CD4-positive, alpha-beta T cell treated with Interferon gamma for 1 hour (primary cell): ENCODE results near the gene PPP2R3C.
"Not testable (repeated sequence)": the region's sequence is repeated elsewhere in the genome, so short reads cannot be mapped to it uniquely, and the experiment has no call there.

Experiments
- DNase-seq: peaks from one replicate; pipeline ENCODE4 v3.0.0-alpha.2; 2020

PPP2R3C gene

GRCh38 chr14:35050652-35051051 lies 71.1 kb downstream of the PPP2R3C start:
- no peak for DNase-seq

DNA sequence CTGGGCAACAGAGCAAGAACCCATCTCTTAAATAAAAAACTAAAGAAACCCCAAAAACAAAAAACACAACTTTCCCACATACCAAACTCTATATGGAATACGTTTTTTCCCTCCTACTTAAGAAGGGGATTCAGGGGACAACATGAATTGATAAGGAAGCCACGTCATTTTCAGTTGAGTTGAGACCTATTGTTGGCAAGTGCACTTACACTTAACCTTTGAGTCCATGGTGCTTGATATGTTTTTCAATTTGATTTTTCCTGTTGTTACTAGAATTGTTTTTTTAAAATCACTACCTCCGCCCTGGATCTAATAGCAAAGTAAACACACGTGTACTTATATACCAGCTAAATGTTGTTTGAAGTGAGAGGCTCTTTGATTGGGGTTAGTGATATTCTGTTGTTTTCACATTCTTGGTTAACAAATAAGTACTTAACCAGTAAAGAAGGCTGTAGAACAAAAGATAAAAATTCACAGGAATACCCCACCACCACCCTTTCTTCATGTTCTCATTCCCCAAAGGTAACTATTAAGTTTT lies 73.7 kb downstream of the PPP2R3C start:
- DNase-seq = no peak

GRCh38 chr14:35046751-35047536 lies 74.8 kb downstream of the PPP2R3C start:
- DNase-seq = no peak

GRCh38 chr14:35046048-35046750 lies 75.6 kb downstream of the PPP2R3C start, which contains the start of gene FAM177A1:
FAM177A1 (plus strand) TSS chr14:35046272; CDS start chr14:35046464, 192 bp downstream.
- DNase-seq = peak; percentile 100

DNA sequence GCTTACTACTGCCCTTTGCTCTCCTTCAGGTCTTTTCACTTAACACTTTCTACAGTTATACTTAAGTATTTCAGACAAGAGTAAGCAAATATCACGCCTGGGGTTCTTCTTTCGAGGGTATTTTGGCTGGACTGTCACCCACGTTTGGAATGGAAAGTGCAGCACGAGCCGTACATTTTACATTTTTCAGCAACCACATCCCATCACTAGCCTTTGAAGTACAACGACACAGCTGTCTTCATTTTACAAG lies 76.1 kb downstream of the PPP2R3C start:
- no peak for DNase-seq

DNA sequence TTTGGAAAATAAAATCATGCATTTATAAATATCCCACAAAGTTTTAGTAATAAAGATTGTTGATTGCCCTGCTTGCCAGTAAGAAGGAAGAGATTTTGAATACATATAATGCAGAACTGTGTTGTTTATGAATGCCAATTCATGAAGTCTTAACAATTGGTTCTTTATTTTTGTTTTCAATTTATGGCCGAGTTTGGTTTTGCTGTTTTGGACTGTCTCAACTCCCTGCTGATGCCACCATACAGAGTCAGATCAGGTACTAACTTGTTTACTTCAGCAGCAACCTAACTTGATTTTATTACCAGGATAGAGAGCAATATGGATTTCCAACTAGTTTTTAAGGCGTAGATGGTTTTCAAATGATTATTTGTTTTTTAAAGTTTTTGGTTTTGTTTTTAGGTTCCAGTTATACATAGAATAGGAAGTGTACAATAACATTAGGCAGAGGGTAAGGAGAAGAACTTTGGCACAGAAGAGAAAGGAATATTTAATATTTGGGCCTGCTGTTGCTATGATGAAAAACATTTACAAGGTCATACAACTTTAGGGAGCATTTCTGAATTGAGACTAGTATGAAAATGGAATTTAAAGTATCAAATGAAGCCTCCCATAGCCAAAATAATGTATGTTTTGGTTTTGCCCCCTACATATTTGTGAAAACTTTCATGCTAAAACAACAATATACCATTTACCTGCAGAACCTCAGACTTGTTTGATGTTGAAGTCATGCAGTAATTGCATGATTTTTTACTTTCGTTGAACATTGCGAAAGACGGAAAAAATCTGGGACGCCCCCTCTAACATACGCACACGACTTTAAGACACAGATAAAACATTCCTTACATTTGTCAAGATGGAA lies 76.6 kb downstream of the PPP2R3C start:
- no peak for DNase-seq

GRCh38 chr14:35043046-35043445 lies 78.7 kb downstream of the PPP2R3C start:
- no peak for DNase-seq

- DNase-seq = no peak
These were observed 79.2 kb downstream of the PPP2R3C start for GRCh38 chr14:35042632-35043031.

DNA sequence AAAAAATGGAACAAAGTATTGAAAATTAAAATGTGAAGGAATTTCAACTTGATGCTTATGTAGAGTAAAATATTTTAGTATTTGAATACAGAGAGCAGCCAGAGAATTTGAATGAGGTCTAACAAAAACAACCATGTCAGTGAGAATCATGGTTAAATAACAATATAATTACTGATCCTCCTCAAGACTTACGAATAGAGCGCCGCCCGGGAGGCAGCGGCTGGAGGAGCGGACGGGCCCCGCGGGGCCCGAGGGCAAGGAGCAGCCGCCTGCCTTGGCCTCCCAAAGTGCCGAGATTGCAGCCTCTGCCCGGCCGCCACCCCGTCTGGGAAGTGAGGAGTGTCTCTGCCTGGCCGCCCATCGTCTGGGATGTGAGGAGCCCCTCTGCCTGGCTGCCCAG lies 83.5 kb downstream of the PPP2R3C start:
- not testable (repeated sequence) for DNase-seq
